Measurements from ENCODE around the gene NR2C2AP. TPM values are rescaled to one million over a fixed set of nuclear protein-coding genes. Genes with fewer than 3 reads are reported as not detected.

NR2C2AP gene
- total RNA-seq, 2 experiments from 2014 or later = 37.8 to 40.0 TPM

DNA sequence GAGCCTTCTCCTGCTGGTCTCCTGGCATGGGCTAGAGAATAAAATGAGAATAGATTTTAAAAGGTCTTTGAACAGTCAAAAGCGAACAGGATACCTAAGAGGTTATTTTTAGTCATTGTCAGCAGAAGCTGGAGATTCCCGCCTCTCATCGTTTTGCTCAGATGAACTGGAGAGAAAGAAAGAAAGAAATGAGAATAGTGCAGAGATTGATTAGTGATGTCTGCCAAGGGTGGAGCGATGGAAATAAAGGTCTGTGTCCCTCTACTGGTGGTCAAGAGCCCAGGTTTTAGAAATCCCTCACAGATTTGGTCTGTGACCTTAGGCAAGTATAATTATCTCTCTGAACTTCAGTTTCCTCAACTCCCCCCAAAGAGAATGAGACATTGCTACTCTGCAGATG is 13.9 kb upstream of the NR2C2AP start:
- ChIA-PET CTCF (no interaction called here), POLR2A (no interaction called here)
- Mint-ChIP-seq H3K36me3 (ENCODE audit: low read depth) (no peaks in the 10 kb centered on the region), H3K4me1 (ENCODE audit: low read depth) (no peaks in the 10 kb centered on the region), H3K4me3 (no peak overlapping the region), H3K9me3 (no peaks in the 10 kb centered on the region), H3K27me3 (peaks cover 31% of the 10 kb centered on the region), H3K27ac (no peak overlapping the region)
- intact Hi-C loops (cut with micrococcal nuclease) = no loop called here
- ATAC-seq = no peak
- no peak for DNase-seq
- TF ChIP-seq, protein P1, sequence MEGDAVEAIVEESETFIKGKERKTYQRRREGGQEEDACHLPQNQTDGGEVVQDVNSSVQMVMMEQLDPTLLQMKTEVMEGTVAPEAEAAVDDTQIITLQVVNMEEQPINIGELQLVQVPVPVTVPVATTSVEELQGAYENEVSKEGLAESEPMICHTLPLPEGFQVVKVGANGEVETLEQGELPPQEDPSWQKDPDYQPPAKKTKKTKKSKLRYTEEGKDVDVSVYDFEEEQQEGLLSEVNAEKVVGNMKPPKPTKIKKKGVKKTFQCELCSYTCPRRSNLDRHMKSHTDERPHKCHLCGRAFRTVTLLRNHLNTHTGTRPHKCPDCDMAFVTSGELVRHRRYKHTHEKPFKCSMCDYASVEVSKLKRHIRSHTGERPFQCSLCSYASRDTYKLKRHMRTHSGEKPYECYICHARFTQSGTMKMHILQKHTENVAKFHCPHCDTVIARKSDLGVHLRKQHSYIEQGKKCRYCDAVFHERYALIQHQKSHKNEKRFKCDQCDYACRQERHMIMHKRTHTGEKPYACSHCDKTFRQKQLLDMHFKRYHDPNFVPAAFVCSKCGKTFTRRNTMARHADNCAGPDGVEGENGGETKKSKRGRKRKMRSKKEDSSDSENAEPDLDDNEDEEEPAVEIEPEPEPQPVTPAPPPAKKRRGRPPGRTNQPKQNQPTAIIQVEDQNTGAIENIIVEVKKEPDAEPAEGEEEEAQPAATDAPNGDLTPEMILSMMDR (IDR thresholded peaks at IDR 0.05) = no peak

DNA sequence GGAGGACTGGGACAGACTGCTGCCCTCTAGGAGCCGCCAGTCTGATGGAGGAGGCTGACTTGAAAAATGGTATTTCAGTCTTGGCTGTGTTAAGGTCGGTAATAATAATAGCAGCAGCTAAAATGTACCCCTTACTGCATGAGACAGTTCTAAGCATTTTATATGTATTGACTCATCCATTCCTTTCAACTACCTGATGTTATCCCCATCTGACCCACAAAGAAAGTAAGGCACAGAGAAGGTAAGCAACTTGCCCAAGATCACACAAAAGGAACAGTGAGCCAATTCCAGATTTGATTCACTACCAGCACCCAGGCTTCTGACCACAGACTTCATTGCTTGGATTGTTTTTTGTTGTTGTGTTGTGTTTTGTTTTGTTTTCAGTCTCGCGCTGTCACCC is 12.6 kb upstream of the NR2C2AP start:
- ChIA-PET POLR2A (no interaction called here), CTCF (interaction anchor here (0.9 to 1.3 kb wide), 2 partner anchors 12 to 24 kb away, joined by 3 to 4 read pairs; partner anchors contain the start of genes BORCS8 and RFXANK)
- ATAC-seq = no peak
- Mint-ChIP-seq H3K9me3 (no peaks in the 10 kb centered on the region), H3K27me3 (peaks cover 39% of the 10 kb centered on the region), H3K36me3 (ENCODE audit: low read depth) (no peaks in the 10 kb centered on the region), H3K27ac (no peak overlapping the region), H3K4me1 (ENCODE audit: low read depth) (no peaks in the 10 kb centered on the region), H3K4me3 (no peak overlapping the region)
- no peak for DNase-seq
- TF ChIP-seq, protein P1 (IDR thresholded peaks at IDR 0.05) = no peak
- intact Hi-C loops (cut with micrococcal nuclease) = no loop called here

DNA sequence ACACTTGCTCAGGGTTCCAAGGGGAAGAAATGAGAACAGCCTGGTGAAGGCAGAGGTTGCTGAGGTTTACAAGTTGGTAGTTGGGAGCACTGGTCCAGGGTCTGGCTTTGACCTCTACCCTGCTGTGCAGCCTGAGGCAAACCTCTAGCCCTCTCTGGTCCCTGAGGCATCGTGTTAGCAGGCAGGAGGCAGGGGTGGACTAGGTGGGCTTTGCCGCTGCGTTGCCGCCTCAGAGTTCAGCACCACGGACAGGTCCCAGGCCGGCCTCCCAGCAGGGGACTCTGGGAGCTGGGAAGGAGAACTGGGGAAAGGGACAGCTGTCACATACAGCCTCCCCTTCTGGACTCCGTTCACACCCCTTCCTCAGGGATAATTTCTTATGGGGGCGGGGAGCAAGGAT is 11.7 kb upstream of the NR2C2AP start:
- intact Hi-C loops (cut with micrococcal nuclease) = no loop called here
- Mint-ChIP-seq H3K4me1 (ENCODE audit: low read depth) (no peaks in the 10 kb centered on the region), H3K27ac (no peak overlapping the region), H3K27me3 (peaks cover 42% of the 10 kb centered on the region), H3K36me3 (ENCODE audit: low read depth) (no peaks in the 10 kb centered on the region), H3K9me3 (no peaks in the 10 kb centered on the region), H3K4me3 (no peak overlapping the region)
- ChIA-PET CTCF (interaction anchor here (0.9 to 1.0 kb wide), 2 partner anchors 10 to 23 kb away, joined by 4 read pairs; partner anchors contain the start of genes BORCS8 and RFXANK), POLR2A (no interaction called here)
- no peak for ATAC-seq
- DNase-seq = peak; percentile 30
- TF ChIP-seq, protein P1 (IDR thresholded peaks at IDR 0.05) = no peak

DNA sequence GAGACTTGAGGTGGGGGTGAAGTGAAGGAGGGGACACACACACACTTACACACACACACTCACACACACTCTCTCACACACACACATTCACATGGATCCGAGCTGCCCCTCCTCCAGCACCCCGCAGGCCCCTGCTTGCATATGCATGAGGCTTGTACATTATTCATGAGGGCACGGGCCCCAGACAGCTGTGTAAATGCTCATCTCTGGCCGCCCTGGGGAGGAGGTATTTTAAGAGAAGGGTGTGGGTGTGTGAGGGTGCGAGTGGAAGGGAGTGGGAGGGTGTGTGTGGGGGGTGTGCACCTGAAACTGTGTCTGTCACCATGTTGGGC is 10.9 kb upstream of the NR2C2AP start:
- DNase-seq (no peak), ATAC-seq (no peak)
- ChIA-PET POLR2A (no interaction called here), CTCF (interaction anchor here (0.7 to 1.3 kb wide), 3 partner anchors 11 to 74 kb away, joined by 3 to 4 read pairs (median 3); partner anchors contain the start of gene NR2C2AP)
- Mint-ChIP-seq H3K4me3 (no peak overlapping the region), H3K4me1 (ENCODE audit: low read depth) (no peaks in the 10 kb centered on the region), H3K27me3 (peaks cover 42% of the 10 kb centered on the region), H3K9me3 (no peaks in the 10 kb centered on the region), H3K27ac (no peak overlapping the region), H3K36me3 (ENCODE audit: low read depth) (no peaks in the 10 kb centered on the region)
- intact Hi-C loops (cut with micrococcal nuclease) = no loop called here
- TF ChIP-seq, protein P1 (IDR thresholded peaks at IDR 0.05) = no peak

DNA sequence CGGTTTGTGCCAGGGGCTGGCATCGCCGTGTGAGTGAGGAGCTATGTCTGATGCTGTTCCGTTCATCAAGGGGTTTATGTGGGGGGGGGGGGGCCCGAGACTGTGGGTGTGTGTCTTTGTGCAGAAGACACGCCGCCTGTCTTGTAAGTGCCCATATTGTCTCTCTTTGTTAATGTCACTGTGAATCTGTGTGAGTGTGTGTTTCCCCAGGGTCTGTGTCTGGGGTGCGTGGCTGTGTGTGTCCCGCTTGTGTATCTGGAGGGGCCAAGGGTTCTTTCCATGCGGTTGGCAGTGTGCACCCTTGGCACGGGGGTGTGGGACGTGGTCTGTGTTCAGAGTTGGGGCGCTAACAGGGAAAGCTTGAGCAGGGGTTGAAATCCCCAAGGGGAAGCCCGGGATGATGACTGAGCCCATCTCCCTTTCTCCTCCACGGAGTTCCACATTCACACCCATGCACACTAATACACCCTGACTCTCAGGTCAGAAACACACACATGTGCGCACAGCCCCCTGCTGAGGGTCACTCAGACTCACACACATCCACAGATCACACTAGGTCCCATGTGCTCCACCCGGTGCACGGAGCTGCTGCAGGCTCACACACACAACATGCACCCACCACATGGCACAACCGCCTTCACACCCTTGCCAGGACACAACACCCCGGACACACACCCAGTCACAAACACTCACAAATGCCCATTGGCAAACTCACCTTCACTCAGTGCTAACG is 10.4 kb upstream of the NR2C2AP start:
- TF ChIP-seq, protein P1 (IDR thresholded peaks at IDR 0.05) = no peak
- CTCF ChIA-PET = interaction anchor here (0.7 to 1.3 kb wide), 3 partner anchors 10 to 74 kb away, joined by 3 read pairs; partner anchors contain the start of gene NR2C2AP
- Mint-ChIP-seq H3K27me3 (peaks cover 42% of the 10 kb centered on the region), H3K4me1 (ENCODE audit: low read depth) (no peaks in the 10 kb centered on the region), H3K36me3 (ENCODE audit: low read depth) (no peaks in the 10 kb centered on the region), H3K9me3 (no peaks in the 10 kb centered on the region), H3K27ac (no peak overlapping the region), H3K4me3 (no peak overlapping the region)
- intact Hi-C loops (cut with micrococcal nuclease) = no loop called here
- DNase-seq (no peak), ATAC-seq (no peak)
- POLR2A ChIA-PET = no interaction called here
